Coronary artery (tissue), 2 donors: ENCODE data around the gene MT1M.
"Not testable (repeated sequence)": the region's sequence is repeated elsewhere in the genome, so short reads cannot be mapped to it uniquely, and the experiment has no call there.

Source experiments
- DNase-seq: peaks from one replicate; pipeline ENCODE4 v3.0.0-alpha.2; 2017; ENCODE audit warnings: low spot score
- H3K27ac ChIP-seq, 2 donors: fragments of 200-600 bp; sonication (generic); one replicate each; pipeline ENCODE4 v1.5.1; 2016 to 2019
- H3K4me3 ChIP-seq: fragments of 200-600 bp; sonication (generic); 2 replicates; pipeline ENCODE4 v1.5.1; 2016; ENCODE audit warnings: mild to moderate bottlenecking, moderate library complexity
- TF ChIP-seq, protein P1 (sequence below): fragments of 200-600 bp; sonication (generic); IDR thresholded peaks from one replicate; pipeline ENCODE4 v1.5.1; 2019; ENCODE audit warnings: antibody characterized with exemption

The MT1M gene

DNA sequence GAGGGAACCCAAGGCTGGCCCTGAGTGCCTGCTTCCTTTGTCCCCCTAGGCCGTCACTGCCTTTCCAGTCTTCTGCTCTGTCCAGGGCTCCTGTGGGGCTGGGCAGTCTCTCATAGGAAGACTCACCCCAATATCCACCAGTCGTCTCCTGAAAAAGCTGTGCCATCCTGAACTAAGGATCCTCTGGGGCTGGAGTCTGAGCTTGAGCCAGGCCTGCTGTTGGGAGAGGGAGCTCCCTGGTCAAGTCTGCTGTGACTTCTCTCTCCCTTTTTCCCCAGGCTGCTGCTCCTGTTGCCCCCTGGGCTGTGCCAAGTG lies 38.1 kb downstream of the MT1M start:
- no peak for DNase-seq
- Histone ChIP-seq H3K4me3 (no peak overlapping the region), H3K27ac (no peak overlapping the region)
- TF ChIP-seq, protein P1, sequence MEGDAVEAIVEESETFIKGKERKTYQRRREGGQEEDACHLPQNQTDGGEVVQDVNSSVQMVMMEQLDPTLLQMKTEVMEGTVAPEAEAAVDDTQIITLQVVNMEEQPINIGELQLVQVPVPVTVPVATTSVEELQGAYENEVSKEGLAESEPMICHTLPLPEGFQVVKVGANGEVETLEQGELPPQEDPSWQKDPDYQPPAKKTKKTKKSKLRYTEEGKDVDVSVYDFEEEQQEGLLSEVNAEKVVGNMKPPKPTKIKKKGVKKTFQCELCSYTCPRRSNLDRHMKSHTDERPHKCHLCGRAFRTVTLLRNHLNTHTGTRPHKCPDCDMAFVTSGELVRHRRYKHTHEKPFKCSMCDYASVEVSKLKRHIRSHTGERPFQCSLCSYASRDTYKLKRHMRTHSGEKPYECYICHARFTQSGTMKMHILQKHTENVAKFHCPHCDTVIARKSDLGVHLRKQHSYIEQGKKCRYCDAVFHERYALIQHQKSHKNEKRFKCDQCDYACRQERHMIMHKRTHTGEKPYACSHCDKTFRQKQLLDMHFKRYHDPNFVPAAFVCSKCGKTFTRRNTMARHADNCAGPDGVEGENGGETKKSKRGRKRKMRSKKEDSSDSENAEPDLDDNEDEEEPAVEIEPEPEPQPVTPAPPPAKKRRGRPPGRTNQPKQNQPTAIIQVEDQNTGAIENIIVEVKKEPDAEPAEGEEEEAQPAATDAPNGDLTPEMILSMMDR = no peak

DNA sequence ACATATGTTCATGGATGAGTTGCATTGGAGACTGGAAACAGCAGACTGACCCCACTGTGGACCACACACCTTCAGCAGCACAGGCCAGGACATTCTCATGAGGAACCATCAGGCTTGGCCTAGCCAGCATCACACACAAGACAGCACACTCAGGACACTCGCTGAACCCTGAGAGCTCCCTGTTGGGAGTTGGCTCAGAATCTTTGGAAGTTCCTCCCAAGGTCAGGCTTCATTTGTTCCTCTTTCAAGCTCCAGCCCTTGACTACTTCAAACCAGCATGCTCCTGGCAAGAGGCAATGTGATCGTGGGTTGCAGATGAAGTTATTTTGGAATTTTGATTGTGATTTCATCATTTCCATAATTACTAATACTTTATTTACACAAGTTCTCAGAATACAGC lies 39.2 kb downstream of the MT1M start:
- not testable (repeated sequence) for H3K27ac ChIP-seq, DNase-seq, H3K4me3 ChIP-seq

DNA sequence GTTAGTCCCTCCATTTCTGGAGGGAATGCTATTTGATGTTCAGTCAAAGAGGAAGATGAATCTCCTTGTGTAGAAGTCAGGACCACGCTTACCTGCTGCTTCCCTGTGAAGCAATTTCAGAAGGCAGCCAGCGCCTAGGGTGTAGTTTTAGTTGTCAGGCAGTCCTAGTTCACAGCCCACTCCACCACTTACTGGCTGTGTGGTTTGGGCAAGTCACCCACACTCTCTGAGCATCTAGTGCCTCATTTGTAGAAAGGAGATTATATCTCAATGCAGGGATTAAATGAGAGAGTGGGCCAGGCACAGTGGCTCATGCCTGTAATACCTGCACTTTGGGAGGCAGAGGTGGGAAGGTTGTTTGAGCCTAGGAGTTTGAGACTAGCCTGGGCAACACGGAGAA lies 39.7 kb downstream of the MT1M start:
- H3K4me3 ChIP-seq, H3K27ac ChIP-seq, DNase-seq: not testable (repeated sequence)

DNA sequence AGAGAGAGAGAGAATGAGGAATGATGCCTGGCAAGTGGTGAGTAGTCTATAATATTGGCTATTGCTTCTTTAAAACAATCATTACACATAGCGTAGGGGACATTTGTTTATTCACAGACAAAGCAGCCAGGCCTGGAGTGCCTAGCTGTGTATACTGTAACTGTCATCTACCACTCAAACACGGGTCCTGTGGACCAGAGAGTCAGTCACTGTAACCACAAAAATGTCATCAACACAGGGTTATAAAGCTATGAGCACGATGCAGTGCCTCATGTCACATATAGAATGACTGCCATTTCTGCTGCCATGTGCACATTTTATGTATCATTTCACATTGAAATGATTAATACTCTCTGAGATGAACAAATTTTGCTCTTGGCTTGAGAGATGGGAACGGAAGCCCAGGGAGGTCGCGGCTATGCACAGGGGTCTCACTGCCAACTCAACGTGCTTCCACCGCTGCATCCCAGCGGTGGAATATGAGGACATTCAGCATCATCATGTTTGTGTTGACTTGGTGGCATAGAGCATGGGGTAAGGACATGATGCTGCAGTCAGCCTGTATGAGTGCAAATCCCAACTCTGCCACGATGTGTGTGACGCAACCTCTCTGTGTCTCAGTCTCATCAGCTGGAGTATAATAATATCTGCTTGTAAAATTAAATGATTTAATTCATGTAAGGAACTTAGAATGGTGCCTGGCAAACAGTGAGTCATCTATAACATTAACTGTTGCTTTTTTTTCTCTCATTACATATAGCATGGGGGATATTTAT lies 40.5 kb downstream of the MT1M start:
- TF ChIP-seq, protein P1 = no peak
- Histone ChIP-seq H3K4me3 (no peak overlapping the region), H3K27ac (no peak overlapping the region)
- DNase-seq = no peak

DNA sequence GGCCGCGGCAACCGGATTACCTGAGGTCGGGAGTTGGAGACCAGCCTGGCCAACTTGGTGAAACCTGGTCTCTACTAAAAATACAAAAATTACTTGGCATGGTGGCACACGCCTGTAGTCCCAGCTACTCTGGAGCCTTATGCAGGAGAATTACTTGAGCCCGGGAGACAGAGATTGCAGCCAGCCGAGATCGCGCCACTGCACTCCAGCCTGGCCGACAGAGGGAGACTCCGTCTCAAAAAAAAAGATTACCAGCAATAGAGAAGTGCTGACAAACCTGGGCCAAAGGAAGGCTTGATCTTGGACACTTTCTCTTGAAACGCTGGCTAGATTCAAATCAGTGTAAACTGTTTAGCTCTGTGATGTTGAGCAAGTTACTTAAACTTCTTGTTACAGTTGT lies 41.5 kb downstream of the MT1M start:
- no peak overlapping the region for H3K4me3 ChIP-seq
- DNase-seq = no peak
- H3K27ac ChIP-seq = no peak overlapping the region
- TF ChIP-seq, protein P1 = peak; percentile 47

DNA sequence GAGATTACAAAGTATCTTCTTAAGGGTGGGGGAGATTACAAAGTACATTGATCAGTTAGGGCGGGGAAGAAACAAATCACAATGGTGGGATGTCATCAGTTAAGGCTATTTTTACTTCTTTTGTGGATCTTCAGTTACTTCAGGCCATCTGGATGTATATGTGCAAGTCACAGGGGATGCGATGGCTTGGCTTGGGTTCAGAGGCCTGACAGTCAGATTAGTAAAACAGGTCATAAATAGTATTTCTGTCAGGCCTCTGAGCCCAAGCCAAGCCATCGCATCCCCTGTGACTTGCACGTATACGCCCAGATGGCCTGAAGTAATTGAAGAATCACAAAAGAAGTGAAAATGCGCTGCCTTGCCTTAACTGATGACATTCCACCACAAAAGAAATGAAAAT lies 42.1 kb downstream of the MT1M start:
- H3K27ac ChIP-seq, H3K4me3 ChIP-seq, DNase-seq: not testable (repeated sequence)

DNA sequence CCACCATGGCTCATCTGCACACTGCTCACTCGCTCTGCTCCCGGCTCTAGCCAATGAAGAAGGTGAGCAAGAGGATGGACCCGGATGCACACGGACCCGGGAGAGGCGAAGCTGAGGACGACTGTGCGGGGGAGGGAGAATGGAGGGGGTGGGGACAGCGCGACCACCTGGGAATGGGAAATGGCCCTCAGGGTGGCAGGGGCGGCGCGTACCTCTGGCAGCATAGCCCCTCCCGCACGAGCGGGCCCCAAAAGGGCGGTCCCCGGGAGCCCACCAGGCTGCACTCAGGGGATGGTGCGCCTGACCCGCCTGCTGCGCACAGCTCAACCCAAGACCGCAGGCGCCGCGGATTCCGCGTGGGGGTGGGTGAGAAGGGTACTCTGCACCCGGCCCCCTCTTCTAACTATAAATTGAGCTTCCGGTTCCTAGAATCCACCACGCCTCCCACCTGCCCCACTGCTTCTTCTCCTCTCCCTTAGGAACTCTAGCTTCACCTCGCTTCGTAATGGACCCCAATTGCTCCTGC lies 43.3 kb downstream of the MT1M start:
- no peak for DNase-seq
- Histone ChIP-seq H3K4me3 (peak overlapping the region; percentile 47), H3K27ac (no peak overlapping the region)
- TF ChIP-seq, protein P1 = no peak

DNA sequence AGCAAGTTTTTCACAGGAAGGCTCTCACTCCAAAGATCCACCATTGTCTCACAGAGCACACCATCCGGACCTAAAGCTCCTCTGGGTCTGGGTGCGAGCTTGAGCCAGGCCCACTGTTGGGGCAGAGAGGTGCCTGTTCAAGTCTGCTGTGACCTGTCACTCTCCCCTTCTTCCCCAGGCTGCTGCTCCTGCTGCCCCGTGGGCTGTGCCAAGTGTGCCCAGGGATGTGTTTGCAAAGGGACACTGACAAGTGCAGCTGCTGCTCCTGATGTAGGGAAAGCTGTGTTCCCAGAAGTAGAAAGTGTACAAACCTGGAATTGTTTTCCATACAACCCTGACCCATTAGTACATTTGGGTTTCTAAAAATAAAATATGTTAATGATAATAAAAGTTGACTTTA lies 45.0 kb downstream of the MT1M start:
- Histone ChIP-seq H3K27ac (no peak overlapping the region), H3K4me3 (no peak overlapping the region)
- DNase-seq = no peak
- TF ChIP-seq, protein P1 = no peak
